ENCODE results near the gene FSTL3.

- TF ChIP-seq POLR2A (IDR thresholded peaks at IDR 0.05; ENCODE audit: low read length) (no peak), GATA1 (IDR thresholded peaks at IDR 0.05; ENCODE audit: low read depth, low read length) (no peak)
Measured at GRCh38 chr19:639253-640160, 36.7 kb upstream of the FSTL3 start, which contains the start of gene FGF22.

All from erythroblast (primary cell).